ENCODE results near the gene LCLAT1.

- TF ChIP-seq CTCF (IDR thresholded peaks at IDR 0.05; ENCODE audit: low read depth, low read length, poor library complexity, severe bottlenecking) (no peak), EZH2phosphoT487 (IDR thresholded peaks at IDR 0.05; ENCODE audit: borderline replicate concordance, low read length) (no peak)
These were observed 143.4 kb downstream of the LCLAT1 start for GRCh38 chr2:30590407-30590806.

Measured in DOHH2 (cell line).